Neuronal stem cell (in vitro differentiated cells): ENCODE measurements around the gene SESN3.

Experiments used
- DNase-seq: peaks from one replicate; pipeline ENCODE4 v3.0.0-alpha.2; 2013; ENCODE audit warnings: low spot score
- H2AFZ ChIP-seq: one replicate; pipeline ENCODE4 v1.6.1; 2013; ENCODE audit warnings: mild to moderate bottlenecking, low read length, inconsistent platforms
- H2AK5ac ChIP-seq: 2 replicates; pipeline ENCODE4 v1.6.1; 2013; ENCODE audit warnings: low read depth, mild to moderate bottlenecking, inconsistent platforms, low read length, moderate library complexity, mixed read lengths
- H2BK120ac ChIP-seq: 2 replicates; pipeline ENCODE4 v1.6.1; 2013; ENCODE audit warnings: low read depth, mild to moderate bottlenecking, inconsistent platforms, low read length, moderate library complexity, mixed read lengths
- H2BK12ac ChIP-seq: one replicate; pipeline ENCODE4 v1.6.1; 2013; ENCODE audit warnings: low read length, inconsistent platforms
- H2BK15ac ChIP-seq: 2 replicates; pipeline ENCODE4 v1.6.1; 2013; ENCODE audit warnings: mild to moderate bottlenecking, low read length, inconsistent platforms, mixed read lengths
- H2BK5ac ChIP-seq: one replicate; pipeline ENCODE4 v1.6.1; 2013; ENCODE audit warnings: inconsistent platforms, mild to moderate bottlenecking, low read length, moderate library complexity
- H3K14ac ChIP-seq: one replicate; pipeline ENCODE4 v1.6.1; 2013; ENCODE audit warnings: low read length, inconsistent platforms
- H3K18ac ChIP-seq: 2 replicates; pipeline ENCODE4 v1.6.1; 2013; ENCODE audit warnings: low read length, inconsistent platforms
- H3K23ac ChIP-seq: 2 replicates; pipeline ENCODE4 v1.6.1; 2013; ENCODE audit warnings: low read depth, mild to moderate bottlenecking, mixed read lengths, low read length, inconsistent platforms; ENCODE audit not compliant: poor library complexity
- H3K27ac ChIP-seq: replicated peaks from 3 replicates; pipeline ENCODE4 v1.5.1; 2013; ENCODE audit warnings: low read length, inconsistent platforms
- H3K27me3 ChIP-seq, 3 experiments: 2 replicates each; pipeline ENCODE4 v1.6.1; 2013; ENCODE audit warnings: low read length in 3 of 3, mild to moderate bottlenecking in 2 of 3, inconsistent platforms in 1 of 3, low read depth in 1 of 3, mixed read lengths in 1 of 3, moderate library complexity in 1 of 3; ENCODE audit not compliant: control insufficient read depth in 3 of 3, insufficient read depth in 3 of 3
- H3K36me3 ChIP-seq, 2 donors: replicated peaks in 1 of 2; 2 replicates each; pipeline ENCODE4 v1.6.1; 2013; ENCODE audit warnings: low read length in 2 of 2; ENCODE audit not compliant: control insufficient read depth in 2 of 2, insufficient read depth in 2 of 2
- H3K4ac ChIP-seq: 2 replicates; pipeline ENCODE4 v1.6.1; 2013; ENCODE audit warnings: inconsistent platforms, mild to moderate bottlenecking, low read length, moderate library complexity
- H3K4me1 ChIP-seq, 2 donors: 1 replicate in 1 of 2; 2 replicates in 1 of 2; pipeline ENCODE4 v1.6.1; 2013; ENCODE audit warnings: low read length in 2 of 2, low read depth in 1 of 2; ENCODE audit not compliant: control insufficient read depth in 2 of 2, insufficient read depth in 1 of 2
- H3K4me2 ChIP-seq: one replicate; pipeline ENCODE4 v1.6.1; 2013; ENCODE audit warnings: mild to moderate bottlenecking, low read length, inconsistent platforms; ENCODE audit not compliant: insufficient read depth, poor library complexity, severe bottlenecking
- H3K4me3 ChIP-seq, 2 donors: 2 replicates each; pipeline ENCODE4 v1.5.1; 2013; ENCODE audit warnings: low read length in 2 of 2, mild to moderate bottlenecking in 2 of 2, inconsistent platforms in 1 of 2, moderate library complexity in 1 of 2
- H3K79me1 ChIP-seq: one replicate; pipeline ENCODE4 v1.6.1; 2013; ENCODE audit warnings: low read depth, mild to moderate bottlenecking, inconsistent platforms, low read length, moderate library complexity
- H3K9ac ChIP-seq: one replicate; pipeline ENCODE4 v1.6.1; 2013; ENCODE audit warnings: mild to moderate bottlenecking, low read depth, low read length, inconsistent platforms; ENCODE audit not compliant: poor library complexity
- H3K9me3 ChIP-seq, 2 donors: replicated peaks in 1 of 2; 2 replicates each; pipeline versions ENCODE3 to v1.6.1; 2013; ENCODE audit warnings: low read length in 2 of 2, mild to moderate bottlenecking in 2 of 2, inconsistent platforms in 1 of 2, low read depth in 1 of 2, mixed read lengths in 1 of 2, moderate library complexity in 1 of 2; ENCODE audit not compliant: control insufficient read depth in 2 of 2, insufficient read depth in 1 of 2
- H4K8ac ChIP-seq: one replicate; pipeline ENCODE4 v1.6.1; 2013; ENCODE audit warnings: low read depth, mild to moderate bottlenecking, inconsistent platforms, low read length, moderate library complexity
- H4K91ac ChIP-seq: one replicate; pipeline ENCODE4 v1.6.1; 2013; ENCODE audit warnings: low read length, low read depth, mild to moderate bottlenecking, inconsistent platforms; ENCODE audit not compliant: poor library complexity
- WGBS, 2 donors: extraction: QIAGEN DNeasy Blood & Tissue Kit; methylation state at CpG; one replicate each; pipeline ENCODE4 v1.1.7; 2013; ENCODE audit warnings: missing lambda C conversion rate in 2 of 2, mixed read lengths in 1 of 2; ENCODE audit not compliant: insufficient read length in 2 of 2, insufficient replicate concordance in 1 of 2; ENCODE audit errors: extremely low coverage in 2 of 2; 5-methylcytosine and 5-hydroxymethylcytosine counted together

Gene SESN3

DNA sequence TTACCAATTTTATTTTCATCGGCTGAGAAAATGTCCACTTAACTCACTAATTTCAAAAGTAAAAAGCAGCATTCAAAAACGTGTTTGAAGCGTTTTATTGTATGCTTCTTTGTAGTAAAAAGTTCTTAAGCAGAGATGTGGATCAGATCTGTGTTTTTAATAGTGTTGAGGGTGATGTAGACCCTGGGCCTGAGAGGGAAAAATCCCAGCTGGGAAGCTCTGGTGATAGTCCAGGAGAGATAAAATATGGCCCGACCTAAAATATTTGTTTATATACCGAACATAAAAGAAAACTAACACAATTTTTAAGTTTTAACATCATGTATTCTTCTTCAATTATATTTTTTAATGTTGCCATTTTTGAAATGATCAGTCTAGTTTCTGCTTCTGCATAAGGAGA lies 35.2 kb downstream of the SESN3 start:
- no peak overlapping the region for H2BK15ac ChIP-seq
- no peak overlapping the region for H3K4ac ChIP-seq
- no peaks in the 10 kb centered on the region for H3K27me3 ChIP-seq
- H4K91ac ChIP-seq, result no peak overlapping the region
- no peak overlapping the region for H3K27ac ChIP-seq
- H2BK12ac ChIP-seq, result no peak overlapping the region
- no peak overlapping the region for H4K8ac ChIP-seq
- peaks cover 3 to 14% of the 10 kb centered on the region in 2 donors for H3K36me3 ChIP-seq
- H2BK120ac ChIP-seq, result no peak overlapping the region
- no peak overlapping the region for H2AFZ ChIP-seq
- no peaks in the 10 kb centered on the region for H3K4me1 ChIP-seq
- WGBS, 2 donors, result no CpG with 5 or more reads among the region's 5 CpGs
- H3K18ac ChIP-seq, result no peak overlapping the region
- no peak overlapping the region for H2BK5ac ChIP-seq
- no peak overlapping the region for H2AK5ac ChIP-seq
- H3K79me1 ChIP-seq, result no peaks in the 10 kb centered on the region
- no peak for DNase-seq
- no peaks in the 10 kb centered on the region for H3K9me3 ChIP-seq
- no peak overlapping the region for H3K4me3 ChIP-seq
- no peak overlapping the region for H3K23ac ChIP-seq
- H3K4me2 ChIP-seq, result no peak overlapping the region
- H3K9ac ChIP-seq, result no peak overlapping the region
- H3K14ac ChIP-seq, result no peak overlapping the region

GRCh38 chr11:95193541-95193940 lies 37.5 kb downstream of the SESN3 start:
- no peaks in the 10 kb centered on the region for H3K79me1 ChIP-seq
- H3K9ac ChIP-seq, result no peak overlapping the region
- H2BK5ac ChIP-seq, result no peak overlapping the region
- no peak overlapping the region for H3K18ac ChIP-seq
- no peak overlapping the region for H3K27ac ChIP-seq
- no peak overlapping the region for H4K91ac ChIP-seq
- H3K36me3 ChIP-seq, result peaks cover 5 to 37% of the 10 kb centered on the region in 2 donors
- H2AFZ ChIP-seq, result no peak overlapping the region
- no peak overlapping the region for H3K4ac ChIP-seq
- H3K27me3 ChIP-seq, result no peaks in the 10 kb centered on the region
- H3K14ac ChIP-seq, result no peak overlapping the region
- no peak overlapping the region for H2BK120ac ChIP-seq
- H3K4me3 ChIP-seq, result no peak overlapping the region
- H2BK12ac ChIP-seq, result no peak overlapping the region
- no peaks in the 10 kb centered on the region for H3K9me3 ChIP-seq
- no peak overlapping the region for H2AK5ac ChIP-seq
- no peak for DNase-seq
- no peak overlapping the region for H3K23ac ChIP-seq
- no peak overlapping the region for H2BK15ac ChIP-seq
- H4K8ac ChIP-seq, result no peak overlapping the region
- no peaks in the 10 kb centered on the region for H3K4me1 ChIP-seq
- no CpG with 5 or more reads among the region's 1 CpG for WGBS, 2 donors
- H3K4me2 ChIP-seq, result no peak overlapping the region

GRCh38 chr11:95192717-95193116 lies 38.3 kb downstream of the SESN3 start:
- no peak overlapping the region for H4K91ac ChIP-seq
- H2AK5ac ChIP-seq, result no peak overlapping the region
- no peaks in the 10 kb centered on the region for H3K9me3 ChIP-seq
- H3K4ac ChIP-seq, result no peak overlapping the region
- no peak overlapping the region for H3K4me2 ChIP-seq
- no peak overlapping the region for H2BK15ac ChIP-seq
- H3K9ac ChIP-seq, result no peak overlapping the region
- H2BK5ac ChIP-seq, result no peak overlapping the region
- no peak overlapping the region for H2BK12ac ChIP-seq
- no peak overlapping the region for H4K8ac ChIP-seq
- H3K4me3 ChIP-seq, result no peak overlapping the region
- peaks cover 5 to 44% of the 10 kb centered on the region in 2 donors for H3K36me3 ChIP-seq
- no peaks in the 10 kb centered on the region for H3K27me3 ChIP-seq
- H3K14ac ChIP-seq, result no peak overlapping the region
- no peaks in the 10 kb centered on the region for H3K79me1 ChIP-seq
- no CpG with 5 or more reads among the region's 3 CpGs for WGBS, 2 donors
- H2AFZ ChIP-seq, result no peak overlapping the region
- DNase-seq, result no peak
- H3K18ac ChIP-seq, result no peak overlapping the region
- no peaks in the 10 kb centered on the region for H3K4me1 ChIP-seq
- H2BK120ac ChIP-seq, result no peak overlapping the region
- H3K27ac ChIP-seq, result no peak overlapping the region
- H3K23ac ChIP-seq, result no peak overlapping the region

- no peak overlapping the region for H2BK15ac ChIP-seq
Measured at GRCh38 chr11:95187723-95188122, 43.3 kb downstream of the SESN3 start.

More at GRCh38 chr11:95187723-95188122, 43.3 kb downstream of the SESN3 start:
- H2AK5ac ChIP-seq, result no peak overlapping the region
- H3K4me2 ChIP-seq, result no peak overlapping the region
- H3K4me3 ChIP-seq, result no peak overlapping the region
- H3K4ac ChIP-seq, result no peak overlapping the region
- no peaks in the 10 kb centered on the region for H3K79me1 ChIP-seq
- no peak overlapping the region for H2BK12ac ChIP-seq
- H3K36me3 ChIP-seq, result peaks cover 6 to 71% of the 10 kb centered on the region in 2 donors
- no peak overlapping the region for H3K9ac ChIP-seq
- H4K8ac ChIP-seq, result no peak overlapping the region
- no peak overlapping the region for H2AFZ ChIP-seq
- no peaks in the 10 kb centered on the region for H3K27me3 ChIP-seq
- H3K23ac ChIP-seq, result no peak overlapping the region
- H3K4me1 ChIP-seq, result no peaks in the 10 kb centered on the region
- H4K91ac ChIP-seq, result no peak overlapping the region
- H3K14ac ChIP-seq, result no peak overlapping the region
- no peak overlapping the region for H2BK5ac ChIP-seq
- DNase-seq, result no peak
- no peak overlapping the region for H2BK120ac ChIP-seq
- H3K27ac ChIP-seq, result no peak overlapping the region
- H3K18ac ChIP-seq, result no peak overlapping the region
- no peaks in the 10 kb centered on the region for H3K9me3 ChIP-seq
